Measurements from ENCODE around the gene PKIG.

The PKIG gene

GRCh38 chr20:44621325-44621724 is 38.9 kb downstream of the PKIG start:
- DNase-seq: no peak

DNA sequence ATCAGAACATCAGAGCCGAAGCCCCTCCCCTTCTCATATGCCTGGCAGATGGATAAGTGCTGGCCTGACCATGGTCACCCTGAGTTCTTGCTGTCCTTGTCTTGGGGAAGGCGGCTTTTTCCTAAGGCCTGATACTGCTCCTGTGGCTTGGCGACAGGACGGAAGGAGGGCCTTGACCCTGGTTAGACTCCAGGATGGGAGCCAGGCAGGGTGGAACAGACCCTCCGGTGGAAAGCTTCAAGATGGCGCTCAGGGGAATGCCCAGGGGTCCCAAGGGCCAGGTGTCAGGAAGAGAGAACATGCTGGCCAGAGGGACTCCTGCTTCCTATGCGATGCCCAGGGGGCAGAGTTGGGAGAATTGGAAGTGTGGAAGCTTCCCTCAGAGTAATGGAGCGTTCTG is 39.6 kb downstream of the PKIG start:
- DNase-seq: no peak

DNA sequence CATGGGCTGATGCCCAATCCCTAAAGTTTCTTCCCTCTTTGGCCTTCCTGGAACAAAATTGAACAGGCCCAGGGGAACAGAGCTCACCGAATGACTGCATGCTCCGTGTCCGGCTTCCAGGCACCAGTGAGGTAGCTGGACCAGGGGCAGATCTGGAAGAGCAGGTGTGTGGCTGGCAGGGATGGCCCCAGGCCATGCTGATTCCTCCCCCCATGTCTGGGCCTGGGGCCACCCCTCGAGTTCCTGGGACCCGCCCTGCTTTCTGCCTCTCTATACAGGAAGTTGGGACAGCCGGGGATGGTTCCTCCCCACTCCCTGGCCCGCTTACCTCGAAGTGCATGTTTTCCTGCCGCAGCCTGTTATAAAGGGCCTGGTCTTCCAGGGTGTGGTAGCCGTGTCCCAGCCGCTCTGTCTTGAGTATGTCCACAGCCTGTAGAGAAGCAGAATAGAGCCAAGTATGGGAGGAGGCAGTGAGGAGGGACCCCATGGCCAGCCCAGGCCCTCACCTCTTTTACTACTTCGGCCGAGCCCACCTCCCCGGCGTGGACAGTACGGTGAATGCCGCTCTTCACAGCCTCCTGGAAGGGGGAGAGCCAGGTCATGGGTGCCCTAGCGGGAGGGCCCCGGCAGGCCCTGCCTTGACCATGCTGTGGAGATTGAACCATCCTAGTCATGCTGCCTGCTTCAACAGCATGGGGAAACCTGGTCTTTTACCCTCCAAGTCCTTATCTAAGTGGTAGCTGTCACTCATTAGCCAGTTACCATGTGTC is 40.3 kb downstream of the PKIG start:
- no peak for DNase-seq

GRCh38 chr20:44624152-44624551 is 41.8 kb downstream of the PKIG start:
- DNase-seq: no peak

GRCh38 chr20:44624743-44625271 is 42.4 kb downstream of the PKIG start:
- DNase-seq: no peak

- DNase-seq: no peak
Measured at GRCh38 chr20:44625361-44625760, 43.0 kb downstream of the PKIG start.

GRCh38 chr20:44626278-44626677 is 43.9 kb downstream of the PKIG start:
- DNase-seq: no peak

- DNase-seq: no peak
Measured at GRCh38 chr20:44627364-44628010, 45.1 kb downstream of the PKIG start.

DNA sequence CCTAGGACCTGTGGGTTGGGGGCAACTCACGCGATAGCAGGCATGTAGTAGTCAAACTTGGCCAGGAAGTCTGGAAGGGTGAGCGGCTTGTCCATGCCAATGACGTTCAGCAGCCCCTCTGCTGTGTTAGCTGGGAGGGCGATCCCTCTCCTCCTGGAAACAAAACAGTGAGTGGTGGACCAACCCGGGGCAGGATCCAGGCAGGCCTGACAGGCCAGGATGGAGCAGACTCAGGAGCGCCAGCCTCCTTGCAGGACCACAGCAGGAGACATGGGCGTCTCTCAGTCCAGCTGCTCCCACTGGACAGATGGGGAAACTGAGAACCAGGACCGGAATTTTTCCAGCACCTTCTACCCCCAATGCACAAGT is 46.6 kb downstream of the PKIG start:
- DNase-seq: no peak

DNA sequence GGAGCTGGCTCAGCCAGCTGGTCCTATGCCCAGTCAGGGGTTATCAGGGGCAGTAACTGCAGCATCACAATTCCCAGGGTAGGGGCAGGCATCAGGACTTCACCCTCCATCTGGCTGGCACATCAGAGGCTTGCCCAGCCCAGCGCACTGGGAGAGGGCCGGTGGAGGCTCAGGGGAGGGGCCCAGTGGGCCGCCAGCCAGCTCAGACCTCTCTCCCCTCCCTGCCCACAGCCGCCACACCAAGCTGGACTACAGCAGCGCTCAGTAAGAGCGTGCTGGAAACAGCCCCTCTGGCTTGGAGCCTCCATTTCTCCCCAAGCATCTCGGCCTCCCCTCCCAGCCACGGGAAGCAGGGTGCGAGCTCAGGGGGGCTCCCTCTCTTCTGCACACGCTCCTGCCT is 47.2 kb downstream of the PKIG start:
- no peak for DNase-seq

GRCh38 chr20:44630297-44630696 is 47.9 kb downstream of the PKIG start:
- DNase-seq: no peak

DNA sequence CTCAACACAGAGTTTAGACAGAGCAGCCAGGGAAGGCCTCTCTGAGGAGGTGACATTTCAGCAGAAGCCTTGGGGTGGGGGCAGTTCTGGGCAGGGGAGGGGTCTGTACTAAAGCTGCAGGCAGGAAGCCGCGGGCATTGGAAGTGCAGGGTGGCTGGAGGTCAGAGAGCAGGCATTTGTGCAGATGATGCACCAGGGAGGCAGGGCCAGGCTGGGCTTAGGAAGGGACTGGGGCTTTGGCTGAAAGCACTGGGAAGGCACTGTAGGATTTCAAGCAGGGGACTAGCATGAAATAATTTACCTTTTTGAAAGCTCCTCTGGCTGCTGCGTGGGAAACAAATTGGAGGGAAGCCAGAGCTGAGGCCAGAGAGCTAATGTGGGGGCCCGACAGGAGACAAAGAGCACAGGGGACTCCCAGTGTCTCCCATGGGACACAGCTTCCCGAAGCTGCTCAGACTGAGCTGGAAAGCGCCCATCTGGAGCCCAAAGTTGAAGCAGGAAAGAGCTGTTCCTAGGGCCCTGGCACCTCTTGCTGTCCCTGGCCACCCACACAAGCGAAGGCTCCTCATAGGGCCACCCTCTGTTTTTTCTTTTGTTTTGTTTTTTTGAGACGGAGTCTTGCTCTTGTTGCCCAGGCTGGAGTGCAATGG is 49.8 kb downstream of the PKIG start:
- DNase-seq: no peak

- DNase-seq: no peak
Measured at GRCh38 chr20:44633187-44633810, 50.9 kb downstream of the PKIG start.

DNA sequence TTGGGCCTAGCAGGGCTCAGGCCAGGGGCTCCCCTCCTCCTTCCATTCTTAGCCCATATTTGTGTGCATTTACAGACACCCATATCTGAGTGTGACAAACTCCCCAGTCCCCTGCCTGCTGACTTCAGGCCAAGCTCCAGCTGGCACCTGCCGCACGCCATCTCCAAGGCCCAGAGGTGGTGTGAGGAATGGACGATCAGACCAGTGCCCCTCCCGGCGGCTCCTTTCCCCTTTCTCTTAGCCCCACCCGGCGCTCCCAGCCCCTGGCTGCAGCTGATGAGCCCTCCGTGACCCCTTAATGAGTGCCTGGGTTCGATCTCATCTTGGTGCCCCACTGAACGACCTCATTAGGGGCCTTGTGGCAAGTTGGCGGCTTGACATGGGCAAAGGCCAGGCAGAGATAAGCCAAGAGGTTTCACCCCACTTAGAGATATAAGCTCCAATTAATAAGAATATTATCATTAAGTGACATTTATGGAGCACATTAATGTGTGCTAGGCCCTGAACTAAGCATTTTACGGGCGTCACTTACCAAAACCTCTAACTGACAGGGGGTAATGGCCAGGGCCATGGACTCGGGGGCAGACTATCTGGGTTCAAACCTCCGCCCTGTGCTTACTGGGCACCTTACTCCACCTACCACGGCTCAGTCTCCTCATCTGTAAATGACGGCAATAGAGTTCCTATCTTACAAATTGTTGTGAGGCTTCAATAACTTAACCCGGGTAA is 51.7 kb downstream of the PKIG start:
- DNase-seq: no peak

GRCh38 chr20:44635877-44636276 is 53.5 kb downstream of the PKIG start:
- no peak for DNase-seq

- no peak for DNase-seq
Measured at GRCh38 chr20:44637042-44637441, 54.7 kb downstream of the PKIG start.

DNA sequence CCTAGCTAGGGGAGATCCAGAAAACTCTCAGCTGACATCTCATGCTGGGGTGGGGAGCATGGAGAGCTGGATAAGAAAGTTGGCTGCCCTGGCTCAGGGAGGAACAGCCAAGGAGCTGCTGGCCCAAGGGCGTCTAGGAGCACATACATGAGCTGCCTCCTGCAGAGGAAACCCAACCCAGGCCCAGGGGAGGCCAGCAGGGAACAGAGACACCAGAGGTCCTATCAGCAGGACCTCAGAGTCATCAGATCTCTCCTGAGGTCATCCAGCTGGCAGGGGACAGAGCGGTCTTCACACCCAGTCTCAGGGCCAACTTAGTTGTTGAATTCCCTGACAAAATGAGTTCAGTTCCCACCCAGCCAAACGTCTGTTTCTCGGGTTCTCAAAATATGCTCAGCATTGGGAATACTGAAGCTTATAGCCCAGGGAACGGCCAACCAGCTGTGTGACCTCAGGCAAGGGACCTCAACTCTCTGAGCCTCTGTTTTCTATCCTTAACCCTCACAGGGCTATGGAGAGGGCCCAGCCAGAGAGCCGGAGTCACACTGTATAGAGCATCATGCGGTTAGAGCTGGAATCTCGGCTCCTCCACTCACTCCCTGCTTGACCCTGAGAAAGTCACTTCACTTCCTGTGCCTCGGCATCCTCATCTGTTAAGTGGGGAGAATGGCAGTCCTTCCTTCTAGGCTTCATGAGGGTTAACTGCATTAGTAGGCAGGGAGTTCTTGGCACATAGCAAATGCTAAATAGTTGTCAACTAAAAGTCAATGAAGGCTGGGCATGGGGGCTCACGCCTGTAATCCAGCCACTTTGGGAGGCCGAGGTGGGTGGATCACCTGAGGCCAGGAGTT is 55.4 kb downstream of the PKIG start:
- DNase-seq: no peak

DNA sequence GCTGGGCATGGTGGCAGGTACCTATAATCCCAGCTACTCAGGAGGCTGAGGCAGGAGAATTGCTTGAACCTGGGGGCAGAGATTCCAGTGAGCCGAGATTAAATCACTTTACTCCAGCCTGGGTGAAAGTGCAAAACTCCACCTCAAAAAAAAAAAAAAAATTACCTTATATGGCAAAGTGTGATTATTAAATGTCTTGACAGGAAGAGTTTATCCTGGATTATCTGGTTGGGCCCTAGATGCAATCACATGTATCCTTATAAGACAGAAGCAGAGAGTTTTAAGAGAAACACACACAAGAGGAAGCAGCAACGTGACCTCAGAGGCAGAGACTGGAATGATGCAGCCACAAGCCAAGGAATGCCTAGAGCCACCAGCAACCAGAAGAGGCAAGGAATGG is 58.1 kb downstream of the PKIG start:
- DNase-seq: no peak

- peak; percentile 66 for DNase-seq
Measured at GRCh38 chr20:44641325-44641724, 58.9 kb downstream of the PKIG start.

DNA sequence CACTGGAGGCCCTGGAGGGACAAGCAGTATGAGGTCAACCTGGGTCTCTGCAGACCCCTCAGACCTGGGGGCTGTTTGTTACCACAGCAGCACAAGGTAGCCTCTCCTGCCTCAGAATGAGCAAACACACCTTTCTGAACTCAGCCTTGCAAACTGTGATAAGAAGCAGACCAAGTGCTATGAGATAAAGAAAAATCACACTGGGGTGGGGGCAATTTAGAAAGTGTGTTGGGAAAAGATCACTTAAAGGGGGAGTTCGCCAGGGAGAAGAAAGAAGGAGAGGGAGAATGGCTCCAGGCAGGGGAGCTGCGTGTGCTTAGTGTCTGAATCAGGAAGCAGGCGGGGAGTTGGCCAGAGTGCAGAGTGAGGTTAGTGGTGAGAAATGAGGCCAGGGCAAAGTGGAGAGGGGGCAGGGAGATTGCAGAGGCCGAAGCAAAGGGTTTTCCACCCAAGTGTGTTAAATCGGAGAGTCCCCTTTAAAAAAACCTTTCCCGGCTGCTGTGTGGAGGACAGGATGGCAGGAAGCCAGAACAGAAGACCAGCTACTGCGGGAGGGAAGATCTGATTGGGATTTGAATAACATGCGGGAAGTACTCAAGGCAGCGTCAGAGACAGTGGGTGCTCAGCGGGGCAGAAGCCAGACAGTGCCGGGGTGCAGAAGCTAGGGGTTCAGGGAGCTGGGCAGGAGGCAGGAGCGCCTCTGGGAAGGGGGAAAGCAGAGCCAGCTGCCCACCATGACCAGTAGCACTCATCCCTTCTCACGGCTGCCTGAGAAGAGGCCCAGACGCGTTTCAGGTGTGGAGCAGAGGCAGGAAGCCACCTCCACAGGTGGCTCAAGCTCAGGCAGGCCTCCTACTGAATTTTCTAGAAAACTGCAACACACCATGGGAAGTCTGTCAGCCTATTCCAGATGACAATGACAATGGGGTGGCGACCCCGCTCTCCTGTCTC is 60.1 kb downstream of the PKIG start:
- peak; percentile 77 for DNase-seq

- DNase-seq: no peak
Measured at GRCh38 chr20:44643154-44643519, 60.8 kb downstream of the PKIG start.
